Measurements from ENCODE around the gene LAMC2.
"Not testable (repeated sequence)": the region's sequence is repeated elsewhere in the genome, so short reads cannot be mapped to it uniquely, and the experiment has no call there.

Gene LAMC2

DNA sequence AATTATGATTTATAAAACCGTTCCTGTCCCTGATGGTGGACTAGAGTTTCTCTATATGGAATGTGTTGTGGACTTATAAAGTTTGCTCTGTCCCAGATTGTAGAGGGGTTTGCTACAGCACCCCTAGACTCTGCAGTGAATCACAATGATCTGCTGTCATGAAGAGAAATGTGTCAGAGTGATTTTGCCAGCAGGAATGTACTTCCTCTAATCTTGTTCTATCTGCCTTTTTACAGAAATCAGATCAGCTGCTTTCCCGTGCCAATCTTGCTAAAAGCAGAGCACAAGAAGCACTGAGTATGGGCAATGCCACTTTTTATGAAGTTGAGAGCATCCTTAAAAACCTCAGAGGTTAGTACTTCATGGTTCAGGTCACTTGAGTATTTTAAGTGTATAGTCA is 52.0 kb downstream of the LAMC2 start:
- peak; percentile 93 for DNase-seq (ENCODE audit: low read depth)

DNA sequence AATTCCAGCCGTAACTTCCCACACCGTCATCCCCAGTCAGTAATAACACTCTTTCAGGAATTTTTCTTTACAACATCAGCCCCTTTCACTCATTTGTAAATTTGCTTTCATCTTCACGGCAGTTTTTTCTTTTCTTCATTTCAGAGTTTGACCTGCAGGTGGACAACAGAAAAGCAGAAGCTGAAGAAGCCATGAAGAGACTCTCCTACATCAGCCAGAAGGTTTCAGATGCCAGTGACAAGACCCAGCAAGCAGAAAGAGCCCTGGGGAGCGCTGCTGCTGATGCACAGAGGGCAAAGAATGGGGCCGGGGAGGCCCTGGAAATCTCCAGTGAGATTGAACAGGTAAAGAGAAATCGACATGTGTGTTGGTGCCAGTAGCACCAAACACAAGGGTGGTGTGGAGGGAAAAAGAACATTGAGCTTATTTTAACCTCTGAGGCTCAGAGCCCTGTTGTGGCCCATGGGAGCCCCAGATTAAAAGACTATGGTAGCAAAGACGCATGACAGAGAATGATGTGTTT is 53.2 kb downstream of the LAMC2 start:
- no peak for DNase-seq (ENCODE audit: low read depth)

DNA sequence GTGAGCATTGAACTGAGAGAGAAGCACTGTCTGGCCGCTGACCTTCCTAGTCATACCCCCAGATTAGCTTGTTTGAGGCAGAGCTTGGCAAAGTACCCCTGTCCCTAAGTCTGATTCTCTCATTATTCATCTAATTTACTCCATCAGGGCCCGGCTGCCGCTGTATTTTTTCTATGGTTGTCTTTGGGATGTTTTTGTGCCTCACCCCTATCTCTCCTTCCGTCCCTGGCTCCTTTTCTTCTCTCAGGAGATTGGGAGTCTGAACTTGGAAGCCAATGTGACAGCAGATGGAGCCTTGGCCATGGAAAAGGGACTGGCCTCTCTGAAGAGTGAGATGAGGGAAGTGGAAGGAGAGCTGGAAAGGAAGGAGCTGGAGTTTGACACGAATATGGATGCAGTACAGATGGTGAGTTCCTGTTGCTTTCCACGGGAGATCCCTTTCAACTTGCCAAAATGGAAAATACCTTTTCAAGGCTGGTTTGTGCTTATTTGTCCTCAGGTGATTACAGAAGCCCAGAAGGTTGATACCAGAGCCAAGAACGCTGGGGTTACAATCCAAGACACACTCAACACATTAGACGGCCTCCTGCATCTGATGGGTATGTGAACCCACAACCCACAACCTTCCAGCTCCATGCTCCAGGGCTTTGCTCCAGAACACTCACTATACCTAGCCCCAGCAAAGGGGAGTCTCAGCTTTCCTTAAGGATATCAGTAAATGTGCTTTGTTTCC is 53.9 kb downstream of the LAMC2 start:
- DNase-seq (ENCODE audit: low read depth), result no peak

DNA sequence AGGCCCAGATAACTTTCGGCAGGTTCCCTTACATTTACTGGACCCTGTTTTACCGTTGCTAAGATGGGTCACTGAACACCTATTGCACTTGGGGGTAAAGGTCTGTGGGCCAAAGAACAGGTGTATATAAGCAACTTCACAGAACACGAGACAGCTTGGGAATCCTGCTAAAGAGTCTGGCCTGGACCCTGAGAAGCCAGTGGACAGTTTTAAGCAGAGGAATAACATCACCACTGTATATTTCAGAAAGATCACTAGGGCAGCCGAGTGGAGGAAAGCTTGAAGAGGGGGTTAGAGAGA is 54.4 kb downstream of the LAMC2 start:
- no peak for DNase-seq (ENCODE audit: low read depth)

DNA sequence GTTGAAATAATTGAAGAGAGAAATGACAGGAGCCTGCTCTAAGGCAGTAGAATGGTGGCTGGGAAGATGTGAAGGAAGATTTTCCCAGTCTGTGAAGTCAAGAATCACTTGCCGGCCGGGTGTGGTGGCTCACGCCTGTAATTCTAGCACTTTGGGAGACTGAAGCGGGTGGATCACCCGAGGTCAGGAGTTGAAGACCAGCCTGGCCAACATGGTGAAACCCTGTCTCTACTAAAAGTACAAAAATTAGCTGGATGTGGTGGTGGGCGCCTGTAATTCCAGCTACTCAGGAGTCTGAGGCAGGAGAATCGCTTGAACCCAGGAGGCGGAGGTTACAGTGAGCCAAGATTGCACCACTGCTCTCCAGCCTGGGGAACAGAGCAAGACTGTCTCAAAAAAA is 54.8 kb downstream of the LAMC2 start:
- not testable (repeated sequence) for DNase-seq (ENCODE audit: low read depth)

DNA sequence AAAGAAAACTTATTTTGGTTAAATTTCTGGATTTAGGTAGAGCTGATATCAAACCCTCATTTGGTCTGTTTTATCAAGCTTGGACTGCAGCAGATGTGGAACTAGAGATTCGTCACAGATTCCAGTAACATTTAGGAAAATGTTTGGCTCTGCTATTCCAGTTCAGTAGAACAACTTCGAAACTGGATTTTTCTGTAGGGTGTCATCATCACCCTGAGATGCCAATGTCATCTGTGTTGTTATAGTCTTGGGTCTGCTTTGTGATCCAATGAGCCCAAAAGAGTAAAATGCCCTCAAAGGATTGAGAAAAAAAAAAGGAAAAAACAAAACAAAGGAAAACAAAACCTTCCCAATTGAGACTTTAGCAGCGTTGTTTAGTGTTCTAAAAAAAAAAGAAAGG is 55.4 kb downstream of the LAMC2 start:
- peak; percentile 28 for DNase-seq (ENCODE audit: low read depth)

DNA sequence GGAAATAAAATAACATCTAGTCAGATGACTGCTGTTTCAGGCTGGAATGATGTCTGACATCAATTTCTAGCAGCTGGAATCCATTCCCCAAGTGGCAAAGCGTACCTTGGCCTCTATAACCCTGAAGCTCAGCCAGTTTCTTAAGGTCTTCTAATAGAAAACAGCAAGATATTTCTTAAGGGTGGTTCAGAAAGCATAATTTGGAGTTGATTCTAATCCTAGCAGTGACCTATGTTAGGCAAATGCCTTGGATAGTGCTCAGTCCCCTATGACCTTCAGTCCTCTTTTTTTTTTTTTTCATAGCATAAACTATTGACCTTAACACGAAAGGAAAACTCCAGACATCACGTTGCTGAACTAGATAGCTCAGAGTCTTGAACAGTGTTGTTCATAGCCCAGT is 56.5 kb downstream of the LAMC2 start:
- DNase-seq (ENCODE audit: low read depth), result no peak

DNA sequence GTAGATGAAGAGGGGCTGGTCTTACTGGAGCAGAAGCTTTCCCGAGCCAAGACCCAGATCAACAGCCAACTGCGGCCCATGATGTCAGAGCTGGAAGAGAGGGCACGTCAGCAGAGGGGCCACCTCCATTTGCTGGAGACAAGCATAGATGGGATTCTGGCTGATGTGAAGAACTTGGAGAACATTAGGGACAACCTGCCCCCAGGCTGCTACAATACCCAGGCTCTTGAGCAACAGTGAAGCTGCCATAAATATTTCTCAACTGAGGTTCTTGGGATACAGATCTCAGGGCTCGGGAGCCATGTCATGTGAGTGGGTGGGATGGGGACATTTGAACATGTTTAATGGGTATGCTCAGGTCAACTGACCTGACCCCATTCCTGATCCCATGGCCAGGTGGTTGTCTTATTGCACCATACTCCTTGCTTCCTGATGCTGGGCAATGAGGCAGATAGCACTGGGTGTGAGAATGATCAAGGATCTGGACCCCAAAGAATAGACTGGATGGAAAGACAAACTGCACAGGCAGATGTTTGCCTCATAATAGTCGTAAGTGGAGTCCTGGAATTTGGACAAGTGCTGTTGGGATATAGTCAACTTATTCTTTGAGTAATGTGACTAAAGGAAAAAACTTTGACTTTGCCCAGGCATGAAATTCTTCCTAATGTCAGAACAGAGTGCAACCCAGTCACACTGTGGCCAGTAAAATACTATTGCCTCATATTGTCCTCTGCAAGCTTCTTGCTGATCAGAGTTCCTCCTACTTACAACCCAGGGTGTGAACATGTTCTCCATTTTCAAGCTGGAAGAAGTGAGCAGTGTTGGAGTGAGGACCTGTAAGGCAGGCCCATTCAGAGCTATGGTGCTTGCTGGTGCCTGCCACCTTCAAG is 57.3 kb downstream of the LAMC2 start:
- no peak for DNase-seq (ENCODE audit: low read depth)

DNA sequence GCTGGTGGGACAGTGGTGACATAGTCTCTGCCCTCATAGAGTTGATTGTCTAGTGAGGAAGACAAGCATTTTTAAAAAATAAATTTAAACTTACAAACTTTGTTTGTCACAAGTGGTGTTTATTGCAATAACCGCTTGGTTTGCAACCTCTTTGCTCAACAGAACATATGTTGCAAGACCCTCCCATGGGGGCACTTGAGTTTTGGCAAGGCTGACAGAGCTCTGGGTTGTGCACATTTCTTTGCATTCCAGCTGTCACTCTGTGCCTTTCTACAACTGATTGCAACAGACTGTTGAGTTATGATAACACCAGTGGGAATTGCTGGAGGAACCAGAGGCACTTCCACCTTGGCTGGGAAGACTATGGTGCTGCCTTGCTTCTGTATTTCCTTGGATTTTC is 58.4 kb downstream of the LAMC2 start:
- DNase-seq (ENCODE audit: low read depth), result no peak

DNA sequence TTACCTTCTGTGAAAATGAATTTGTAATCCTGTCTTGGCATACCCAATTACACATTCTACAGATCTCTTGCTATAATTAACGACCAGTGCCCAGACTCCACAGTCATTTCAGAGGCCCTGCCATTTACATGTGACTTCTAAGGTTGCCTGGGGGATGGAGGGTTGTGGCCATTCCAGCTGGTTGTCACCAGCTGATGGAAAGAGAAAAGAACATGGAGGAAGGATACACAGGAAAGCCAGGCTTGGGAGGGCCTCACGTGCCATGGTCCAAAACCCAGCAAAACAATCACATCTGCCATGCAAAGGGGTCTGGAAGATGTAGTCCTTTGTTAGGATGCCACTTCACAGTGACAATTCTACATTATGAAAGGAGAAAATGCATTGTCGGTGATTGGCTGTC is 59.3 kb downstream of the LAMC2 start:
- no peak for DNase-seq (ENCODE audit: low read depth)

DNA sequence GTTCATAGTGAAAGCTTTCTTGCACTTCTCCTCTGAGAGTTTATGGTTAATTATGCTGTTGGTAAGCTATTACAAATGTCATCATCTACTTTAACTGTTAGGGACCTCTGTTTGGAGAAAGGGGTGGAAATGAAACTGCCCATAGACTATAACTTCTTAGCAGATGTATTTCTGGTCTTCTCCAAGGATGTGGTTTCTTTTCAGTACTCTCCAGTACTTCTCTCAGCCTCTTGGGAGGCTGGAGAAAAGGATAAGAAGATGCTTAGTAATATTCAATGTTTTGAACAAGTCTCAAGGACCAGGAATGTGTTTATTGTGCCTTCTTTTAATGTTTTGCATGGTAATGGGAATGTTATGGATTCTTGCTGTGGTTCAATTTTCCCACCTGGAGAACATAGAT is 60.4 kb downstream of the LAMC2 start:
- no peak for DNase-seq (ENCODE audit: low read depth)

DNA sequence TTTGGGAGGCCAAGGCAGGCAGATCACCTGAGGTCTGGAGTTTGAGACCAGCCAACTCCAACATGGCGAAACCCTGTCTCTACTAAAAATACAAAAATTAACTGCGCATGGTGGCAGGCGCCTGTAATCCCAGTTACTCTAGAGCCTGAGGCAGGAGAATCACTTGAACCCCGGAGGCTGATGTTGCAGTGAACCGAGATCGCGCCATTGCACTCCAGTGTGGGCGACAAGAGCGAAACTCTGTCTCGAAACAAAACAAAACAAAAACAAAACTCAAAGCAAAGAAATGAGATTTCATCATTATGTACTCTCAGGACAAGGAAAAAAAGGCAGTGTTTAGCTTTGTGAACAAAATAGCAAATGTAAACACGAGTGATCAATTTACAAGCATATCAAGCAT is 61.0 kb downstream of the LAMC2 start:
- no peak for DNase-seq (ENCODE audit: low read depth)

DNA sequence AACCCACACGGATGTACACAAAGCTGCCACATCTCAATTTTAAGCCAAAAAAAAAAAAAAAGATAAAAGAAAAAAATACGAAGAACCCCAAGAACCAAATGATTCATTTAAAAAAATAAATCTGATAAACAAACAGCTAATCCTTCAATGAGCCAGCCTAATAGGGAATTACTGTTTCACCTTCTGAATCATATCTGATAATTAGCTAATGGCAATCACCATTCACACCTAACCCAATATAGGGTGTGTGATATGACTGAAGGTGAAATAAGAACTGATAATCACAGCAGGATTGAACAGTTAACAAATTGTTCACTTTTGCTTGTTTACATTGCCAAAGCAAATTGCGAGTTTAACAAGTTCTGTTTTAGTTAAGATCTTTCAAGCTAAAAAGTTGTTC is 61.4 kb downstream of the LAMC2 start:
- DNase-seq (ENCODE audit: low read depth), result no peak

DNA sequence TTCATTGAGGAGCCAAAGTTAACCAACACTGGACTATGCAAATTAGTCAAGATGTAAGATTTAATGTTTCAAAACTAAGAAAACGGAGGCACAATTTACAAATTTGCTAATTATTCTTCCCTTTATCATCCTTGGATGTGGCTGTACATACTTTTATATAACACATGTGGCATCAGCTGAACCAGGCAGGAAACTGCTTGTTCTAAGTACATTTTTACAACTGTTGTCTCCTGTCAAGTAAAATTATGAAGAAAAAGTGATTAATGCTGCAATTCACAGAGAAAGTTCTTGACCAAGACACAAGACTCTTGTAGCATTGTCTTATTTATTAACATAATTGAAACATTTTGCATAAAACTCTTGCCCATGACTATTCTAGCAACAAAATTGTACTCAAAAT is 61.9 kb downstream of the LAMC2 start:
- DNase-seq (ENCODE audit: low read depth), result no peak

DNA sequence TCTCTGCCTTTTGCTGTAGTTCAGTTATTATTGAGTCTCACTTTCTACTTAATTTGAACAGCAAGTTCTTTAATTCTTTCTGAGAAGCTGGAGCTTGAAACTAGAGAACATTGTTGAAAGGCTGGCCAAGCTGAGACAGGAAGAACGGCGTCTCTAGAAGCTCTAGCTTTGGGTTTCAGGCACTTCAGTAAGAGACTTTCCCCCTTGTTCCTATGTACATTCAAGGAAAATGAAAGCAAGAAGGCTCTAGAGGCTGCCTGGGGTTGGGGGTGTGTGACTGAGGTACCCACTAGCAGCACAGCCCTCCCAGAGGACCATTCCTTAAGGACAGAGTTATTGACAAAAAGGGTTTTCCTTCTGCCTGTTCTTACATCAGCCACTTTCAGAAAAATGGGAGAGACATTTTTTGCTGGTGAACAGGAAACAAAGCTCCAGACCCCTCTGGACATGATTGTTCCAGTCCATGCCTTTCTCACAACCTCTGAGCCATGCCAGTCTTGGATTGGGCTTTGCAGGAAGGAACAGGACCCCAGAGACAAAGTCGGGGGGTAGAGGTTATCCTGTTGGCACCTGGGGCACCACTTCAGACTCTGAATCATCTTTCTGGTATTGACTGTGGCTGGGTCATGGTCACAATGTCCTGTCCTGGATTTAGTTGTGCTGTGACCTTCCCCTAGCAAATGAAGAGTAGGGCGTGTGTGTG is 63.1 kb downstream of the LAMC2 start:
- DNase-seq (ENCODE audit: low read depth), result no peak

DNA sequence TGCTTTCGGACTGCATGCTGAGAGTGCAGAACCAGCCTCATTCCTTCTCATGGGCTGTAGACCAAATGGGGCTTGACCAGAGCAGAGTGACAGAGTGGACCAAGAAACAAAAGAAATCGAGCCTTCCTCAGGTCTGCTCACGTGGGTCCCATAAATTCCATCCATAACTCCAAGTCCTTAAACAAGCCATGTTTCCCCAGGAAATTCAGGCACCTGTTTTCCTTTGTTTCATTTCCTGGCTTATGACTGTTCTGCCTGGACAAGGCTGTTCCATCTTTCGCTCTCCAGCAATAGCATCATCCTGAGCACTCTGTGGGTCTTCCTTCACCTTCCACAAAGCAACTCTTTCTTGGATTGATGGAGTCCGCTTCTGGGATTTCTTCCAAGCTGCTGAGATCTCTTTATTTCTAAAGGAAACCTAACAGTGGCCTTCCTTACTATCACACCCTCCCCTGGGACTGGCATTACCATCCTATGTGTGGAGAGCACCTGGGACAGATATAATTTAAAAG is 63.9 kb downstream of the LAMC2 start:
- no peak for DNase-seq (ENCODE audit: low read depth)

DNA sequence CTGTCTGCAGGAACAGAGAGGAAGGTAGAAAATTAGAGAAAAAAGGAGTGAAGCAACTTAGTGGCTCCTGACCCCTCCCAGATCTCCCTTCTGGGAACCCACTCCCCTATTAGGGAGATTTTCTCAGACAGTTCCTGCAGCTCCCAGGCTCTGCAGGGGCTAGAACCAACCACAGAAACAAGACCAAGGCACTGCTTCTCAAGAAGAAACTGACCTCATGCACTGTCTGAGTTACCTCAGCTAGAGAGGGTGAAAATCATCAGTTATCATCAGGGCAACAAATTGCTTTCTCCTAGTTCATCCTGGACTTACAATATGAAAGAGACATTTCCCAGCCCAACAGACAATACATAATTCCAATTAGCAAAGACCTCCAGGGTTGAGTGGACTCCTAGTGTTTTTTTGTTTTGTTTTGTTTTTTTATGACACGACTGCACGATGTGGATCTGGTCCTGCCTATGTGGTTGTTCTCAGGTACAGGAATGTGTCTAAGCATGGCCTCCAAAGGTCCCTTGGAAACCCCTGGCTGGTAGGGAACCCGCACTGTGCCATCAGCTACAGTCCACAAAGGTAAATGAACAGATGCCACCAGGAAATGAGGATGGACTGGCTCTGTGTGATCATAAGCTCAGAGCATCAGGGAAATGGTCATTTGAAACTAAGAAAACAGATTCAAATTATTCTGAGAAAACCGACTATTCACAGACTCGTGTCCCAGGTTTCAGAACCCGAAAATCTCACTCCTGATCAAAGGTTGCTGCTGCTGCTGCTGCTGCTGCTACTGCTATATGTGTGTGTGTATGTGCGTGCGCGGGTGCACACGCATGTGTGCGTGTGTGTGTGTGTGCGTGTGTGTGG is 65.3 kb downstream of the LAMC2 start:
- no peak for DNase-seq (ENCODE audit: low read depth)

DNA sequence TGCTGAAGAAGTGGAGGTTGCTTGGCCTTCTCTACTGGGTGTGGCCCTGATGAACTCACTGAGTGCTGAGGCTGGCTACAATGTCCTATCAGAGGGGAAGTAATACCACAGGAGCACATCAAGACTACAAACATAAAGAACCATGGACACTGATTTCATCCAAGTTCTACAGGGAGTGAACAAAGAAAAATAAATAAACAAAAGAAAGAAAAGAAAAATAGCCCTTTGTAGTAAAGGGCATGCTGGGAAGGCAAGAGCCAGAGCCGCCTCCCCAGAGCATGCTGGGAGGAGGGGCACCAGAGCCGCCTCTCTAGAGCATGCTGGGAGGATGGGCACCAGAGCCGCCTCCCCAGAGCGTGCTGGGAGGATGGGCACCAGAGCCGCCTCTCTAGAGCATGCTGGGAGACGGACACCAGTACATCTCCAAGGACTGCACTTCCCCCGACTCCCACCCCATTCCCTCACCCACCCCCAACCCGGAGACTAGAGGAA is 65.9 kb downstream of the LAMC2 start:
- no peak for DNase-seq (ENCODE audit: low read depth)

DNA sequence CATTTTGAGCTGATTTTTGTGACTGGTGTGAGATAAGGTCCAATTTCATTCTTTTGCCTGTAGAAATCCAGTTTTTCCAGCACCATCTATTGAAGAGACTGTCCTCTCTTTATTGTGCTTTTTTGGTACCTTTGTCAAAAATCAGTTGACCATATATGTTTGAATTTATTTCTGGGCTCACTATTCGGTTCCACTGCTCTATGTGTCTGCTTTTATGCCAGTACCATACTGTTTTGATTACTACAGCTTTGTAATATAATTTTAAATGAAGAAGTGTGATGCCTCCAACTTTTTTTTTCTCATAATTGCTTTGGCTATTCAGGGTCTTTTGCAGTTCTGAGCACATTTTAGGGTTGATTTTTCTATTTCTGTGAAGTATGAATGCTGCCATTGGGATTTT is 69.0 kb downstream of the LAMC2 start:
- no peak for DNase-seq (ENCODE audit: low read depth)

DNA sequence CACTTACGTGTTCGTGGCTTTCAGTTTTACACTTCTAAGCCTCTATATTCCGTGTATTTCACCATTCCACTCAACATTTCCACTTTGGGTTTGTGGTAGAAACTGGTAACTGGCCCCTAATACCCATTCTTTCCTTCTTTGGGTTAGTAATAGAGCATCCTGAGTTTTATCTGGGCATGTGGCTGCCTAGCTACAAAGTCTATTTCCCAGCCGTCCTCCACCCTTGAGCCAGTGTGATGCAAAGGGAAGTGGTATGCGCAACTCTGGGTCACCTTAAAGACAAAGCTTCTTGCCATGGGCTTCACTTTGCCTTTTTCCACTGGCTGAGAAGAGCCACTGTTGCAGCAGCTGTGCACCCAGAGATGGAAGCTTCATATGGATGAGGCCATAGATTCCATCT is 73.9 kb downstream of the LAMC2 start:
- DNase-seq (ENCODE audit: low read depth), result no peak

DNA sequence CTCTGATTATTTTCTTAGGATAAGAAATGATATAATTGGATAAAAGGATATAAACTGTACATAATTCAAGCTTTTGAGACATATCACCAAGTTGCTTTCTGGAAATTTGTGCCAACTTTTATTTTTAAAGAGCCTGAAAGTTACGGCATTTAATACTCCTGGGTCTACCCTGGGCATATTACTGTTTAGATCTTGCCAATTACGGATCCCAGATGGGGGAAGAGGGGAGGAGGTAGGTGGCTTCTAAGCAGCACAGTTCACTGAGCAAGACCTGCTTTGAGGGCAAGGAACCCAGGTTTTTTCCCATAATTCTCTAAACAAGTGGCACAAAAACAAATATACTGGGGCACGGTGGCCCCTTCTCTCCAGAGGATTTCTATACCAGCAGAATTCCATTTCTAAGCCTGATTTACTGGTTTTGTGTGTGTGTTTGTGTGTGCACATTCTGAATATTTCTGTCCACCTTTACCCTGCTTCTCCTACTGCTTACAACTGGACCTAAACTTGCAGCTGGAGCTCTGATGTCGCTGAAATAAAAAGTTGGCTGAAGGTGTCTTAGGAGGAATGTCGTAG is 76.7 kb downstream of the LAMC2 start:
- DNase-seq (ENCODE audit: low read depth), result no peak

Measured in ELR (cell line).